IPS DF 6.9 (cell line): ENCODE measurements around the gene CHDH.

Source experiments
- DNase-seq: peaks from one replicate; pipeline ENCODE4 v3.0.0-alpha.2; 2013; ENCODE audit warnings: low read depth, low spot score
- H3K27ac ChIP-seq: one replicate; pipeline ENCODE4 v1.5.1; 2013; ENCODE audit warnings: low read length, control low read depth
- H3K27me3 ChIP-seq: 2 replicates; pipeline ENCODE4 v1.6.1; 2013; ENCODE audit warnings: mild to moderate bottlenecking, low read length; ENCODE audit not compliant: control insufficient read depth, insufficient read depth
- H3K36me3 ChIP-seq: 2 replicates; pipeline ENCODE4 v1.6.1; 2013; ENCODE audit warnings: low read length; ENCODE audit not compliant: control insufficient read depth, insufficient read depth
- H3K4me1 ChIP-seq: 2 replicates; pipeline ENCODE4 v1.6.1; 2013; ENCODE audit warnings: low read length; ENCODE audit not compliant: control insufficient read depth, insufficient read depth
- H3K4me3 ChIP-seq: 2 replicates; pipeline ENCODE4 v1.5.1; 2013; ENCODE audit warnings: mild to moderate bottlenecking, low read length
- H3K9me3 ChIP-seq: 2 replicates; pipeline ENCODE4 v1.6.1; 2013; ENCODE audit warnings: low read length, inconsistent platforms; ENCODE audit not compliant: control insufficient read depth, insufficient read depth
- WGBS: extraction: QIAGEN DNeasy Blood & Tissue Kit; methylation state at CpG from one replicate; pipeline ENCODE4 v1.1.7; 2013; ENCODE audit warnings: mixed read lengths, missing lambda C conversion rate; ENCODE audit not compliant: insufficient read length, insufficient coverage; 5-methylcytosine and 5-hydroxymethylcytosine counted together

CHDH gene

GRCh38 chr3:53846134-53846850, at the start of gene CHDH, which contains the start of gene IL17RB:
TSS of gene CHDH (minus strand) at chr3:53846419. CDS start at chr3:53824008, 22,411 bp downstream.
TSS of gene IL17RB (plus strand) at chr3:53846568. CDS start at chr3:53846589, 21 bp downstream.
- H3K4me1 ChIP-seq: peaks cover 12% of the 10 kb centered on the region
- no CpG with 5 or more reads among the region's 91 CpGs for WGBS
- peak; percentile 39 for DNase-seq
- H3K27me3 ChIP-seq: peaks cover 7% of the 10 kb centered on the region; the same call in 1 of the 2 replicates
- peak within 1 kb of the TSS; percentile 67 for H3K4me3 ChIP-seq
- H3K9me3 ChIP-seq: no peaks in the 10 kb centered on the region
- H3K27ac ChIP-seq: no peak within 1 kb of the TSS
- no peaks in the 10 kb centered on the region for H3K36me3 ChIP-seq

GRCh38 chr3:53892286-53892637, 46.0 kb upstream of the CHDH start:
- H3K27ac ChIP-seq: no peak overlapping the region
- no peaks in the 10 kb centered on the region for H3K36me3 ChIP-seq
- DNase-seq: no peak
- WGBS: no CpG with 5 or more reads among the region's 4 CpGs
- peak overlapping the region; percentile 31; the same call in 1 of the 2 replicates for H3K4me3 ChIP-seq
- no peaks in the 10 kb centered on the region for H3K4me1 ChIP-seq
- no peaks in the 10 kb centered on the region for H3K27me3 ChIP-seq
- no peaks in the 10 kb centered on the region for H3K9me3 ChIP-seq

- H3K4me1 ChIP-seq: no peaks in the 10 kb centered on the region
- peak within 1 kb of the TSS; percentile 95 for H3K4me3 ChIP-seq
- no CpG with 5 or more reads among the region's 73 CpGs for WGBS
- H3K9me3 ChIP-seq: no peaks in the 10 kb centered on the region
- H3K27ac ChIP-seq: no peak within 1 kb of the TSS
- no peaks in the 10 kb centered on the region; the same call in 1 of the 2 replicates for H3K36me3 ChIP-seq
- DNase-seq: peak; percentile 97
- H3K27me3 ChIP-seq: no peaks in the 10 kb centered on the region
Measured at GRCh38 chr3:53891497-53892285, 45.5 kb upstream of the CHDH start, which contains the start of gene SELENOK. TSS of gene SELENOK (minus strand) at chr3:53891859.

GRCh38 chr3:53890726-53891475, 44.7 kb upstream of the CHDH start:
- Histone ChIP-seq H3K36me3 (no peaks in the 10 kb centered on the region; the same call in 1 of the 2 replicates), H3K9me3 (no peaks in the 10 kb centered on the region), H3K27ac (no peak overlapping the region), H3K4me1 (no peaks in the 10 kb centered on the region), H3K4me3 (peak overlapping the region; percentile 95), H3K27me3 (no peaks in the 10 kb centered on the region)
- no peak for DNase-seq
- WGBS: no CpG with 5 or more reads among the region's 21 CpGs

- H3K27ac ChIP-seq: no peak overlapping the region
- no peaks in the 10 kb centered on the region for H3K27me3 ChIP-seq
- H3K9me3 ChIP-seq: no peaks in the 10 kb centered on the region
- DNase-seq: no peak
- WGBS: no CpG with 5 or more reads among the region's 1 CpG
- H3K4me3 ChIP-seq: no peak overlapping the region
- no peaks in the 10 kb centered on the region for H3K4me1 ChIP-seq
- H3K36me3 ChIP-seq: no peaks in the 10 kb centered on the region; the same call in 1 of the 2 replicates
Measured at GRCh38 chr3:53888232-53888631, 42.0 kb upstream of the CHDH start.

GRCh38 chr3:53887446-53887845, 41.2 kb upstream of the CHDH start:
- H3K27me3 ChIP-seq: no peaks in the 10 kb centered on the region
- H3K27ac ChIP-seq: no peak overlapping the region
- no peak for DNase-seq
- no peaks in the 10 kb centered on the region for H3K4me1 ChIP-seq
- no peaks in the 10 kb centered on the region; the same call in 1 of the 2 replicates for H3K36me3 ChIP-seq
- no peak overlapping the region for H3K4me3 ChIP-seq
- H3K9me3 ChIP-seq: no peaks in the 10 kb centered on the region

- no peak for DNase-seq
- Histone ChIP-seq H3K9me3 (no peaks in the 10 kb centered on the region), H3K4me3 (no peak overlapping the region), H3K27me3 (no peaks in the 10 kb centered on the region), H3K27ac (no peak overlapping the region), H3K36me3 (no peaks in the 10 kb centered on the region; the same call in 1 of the 2 replicates), H3K4me1 (no peaks in the 10 kb centered on the region)
- WGBS: no CpG with 5 or more reads among the region's 3 CpGs
Measured at GRCh38 chr3:53885239-53885638, 39.0 kb upstream of the CHDH start.

- H3K4me3 ChIP-seq: no peak overlapping the region
- H3K27ac ChIP-seq: no peak overlapping the region
- H3K9me3 ChIP-seq: no peaks in the 10 kb centered on the region
- WGBS: no CpG with 5 or more reads among the region's 11 CpGs
- H3K36me3 ChIP-seq: no peaks in the 10 kb centered on the region; the same call in 1 of the 2 replicates
- DNase-seq: no peak
- H3K4me1 ChIP-seq: no peaks in the 10 kb centered on the region
- H3K27me3 ChIP-seq: no peaks in the 10 kb centered on the region
Measured at GRCh38 chr3:53884623-53885022, 38.4 kb upstream of the CHDH start.

GRCh38 chr3:53883008-53883407, 36.8 kb upstream of the CHDH start:
- no CpG with 5 or more reads among the region's 4 CpGs for WGBS
- no peak overlapping the region for H3K4me3 ChIP-seq
- H3K27me3 ChIP-seq: no peaks in the 10 kb centered on the region
- DNase-seq: no peak
- H3K36me3 ChIP-seq: no peaks in the 10 kb centered on the region; the same call in 1 of the 2 replicates
- H3K4me1 ChIP-seq: no peaks in the 10 kb centered on the region
- no peaks in the 10 kb centered on the region for H3K9me3 ChIP-seq
- H3K27ac ChIP-seq: no peak overlapping the region
